SK-N-MC (cell line): ENCODE data around the gene CA10.

Source experiments
- DNase-seq: peaks from one replicate; pipeline ENCODE4 v3.0.0-alpha.2; 2011; ENCODE audit warnings: low read depth, low spot score
- H3K27ac ChIP-seq: fragments of 200-600 bp; sonication (generic); 2 replicates; pipeline ENCODE4 v1.5.1; 2016; ENCODE audit warnings: mixed run types
- H3K36me3 ChIP-seq: fragments of 200-600 bp; sonication (generic); 2 replicates; pipeline ENCODE4 v1.6.1; 2017; ENCODE audit warnings: antibody characterized with exemption, low read length, mixed read lengths; ENCODE audit not compliant: insufficient read depth
- H3K4me3 ChIP-seq: fragments of 200-600 bp; sonication (generic); 2 replicates; pipeline ENCODE4 v1.5.1; 2016
- H3K9ac ChIP-seq: fragments of 200-600 bp; sonication (generic); 2 replicates; pipeline ENCODE4 v1.8.0; 2017; ENCODE audit warnings: mixed run types, mixed read lengths; ENCODE audit not compliant: insufficient read length
- H3K9me3 ChIP-seq: fragments of 200-600 bp; sonication (generic); 2 replicates; pipeline ENCODE4 v1.6.1; 2017; ENCODE audit warnings: low read depth, mild to moderate bottlenecking, antibody characterized with exemption, low read length, moderate library complexity, mixed read lengths
- EZH2 ChIP-seq: fragments of 200-600 bp; sonication (generic); IDR thresholded peaks from one replicate; pipeline ENCODE4 v1.6.1; 2017; ENCODE audit warnings: antibody characterized with exemption
- FOXP2 ChIP-seq: optimal IDR thresholded peaks from 2 replicates; pipeline ENCODE3; 2011; ENCODE audit warnings: mild to moderate bottlenecking, moderate library complexity; ENCODE audit not compliant: insufficient read depth; ENCODE audit errors: extremely low read length, control extremely low read depth
- POLR2AphosphoS5 ChIP-seq: IDR thresholded peaks from 2 replicates; pipeline ENCODE4 v1.6.1; 2012; ENCODE audit warnings: mild to moderate bottlenecking, low read depth, low read length, borderline replicate concordance

The CA10 gene

DNA sequence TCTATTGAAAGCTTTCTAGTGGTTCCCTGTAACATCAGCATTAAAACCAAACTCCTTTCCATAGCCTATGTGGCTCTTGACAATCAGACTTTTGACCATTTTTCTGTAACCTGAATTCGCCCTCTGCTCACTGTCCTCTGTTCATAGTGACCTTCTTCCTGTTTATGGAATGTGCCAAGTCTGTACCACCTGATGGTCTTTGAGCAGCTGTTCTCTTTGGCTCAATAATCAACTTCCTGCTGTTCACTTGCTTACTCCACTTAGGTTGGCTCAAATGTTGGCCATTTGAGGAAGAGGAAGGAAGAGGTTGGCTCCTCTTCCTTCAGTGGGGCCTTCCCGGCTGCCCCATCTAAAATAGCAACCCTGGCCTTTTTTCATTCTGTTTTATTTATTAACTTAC lies 251.5 kb downstream of the CA10 start:
- H3K27ac ChIP-seq, result no peak overlapping the region
- TF ChIP-seq EZH2 (no peak), FOXP2 (no peak), POLR2AphosphoS5 (no peak)
- no peak for DNase-seq
- no peak overlapping the region for H3K4me3 ChIP-seq
- H3K36me3 ChIP-seq, result no peaks in the 10 kb centered on the region
- H3K9me3 ChIP-seq, result no peaks in the 10 kb centered on the region
- H3K9ac ChIP-seq, result no peak overlapping the region

DNA sequence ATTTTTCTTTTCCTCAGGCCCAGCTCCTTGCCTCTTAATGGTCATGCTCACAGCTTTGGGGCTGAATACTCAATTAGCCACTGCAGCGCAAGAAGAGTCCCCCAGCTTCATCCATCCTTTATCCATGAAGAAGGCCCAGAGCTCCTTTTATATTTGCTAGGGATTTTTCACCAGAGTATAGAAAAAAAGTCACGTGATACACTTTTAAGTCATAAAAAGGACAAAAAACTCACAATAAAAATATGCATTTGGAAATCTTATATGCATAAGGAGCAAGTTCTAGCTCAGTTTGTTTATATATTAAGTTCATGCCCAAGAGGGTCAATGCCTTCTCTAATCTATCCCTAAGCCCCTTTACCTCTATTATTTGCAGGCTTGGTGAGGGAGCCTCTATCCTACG lies 254.1 kb downstream of the CA10 start:
- no peak overlapping the region for H3K4me3 ChIP-seq
- no peak overlapping the region for H3K9ac ChIP-seq
- TF ChIP-seq EZH2 (no peak), POLR2AphosphoS5 (no peak), FOXP2 (no peak)
- H3K36me3 ChIP-seq, result no peaks in the 10 kb centered on the region
- no peaks in the 10 kb centered on the region for H3K9me3 ChIP-seq
- no peak for DNase-seq
- H3K27ac ChIP-seq, result no peak overlapping the region

DNA sequence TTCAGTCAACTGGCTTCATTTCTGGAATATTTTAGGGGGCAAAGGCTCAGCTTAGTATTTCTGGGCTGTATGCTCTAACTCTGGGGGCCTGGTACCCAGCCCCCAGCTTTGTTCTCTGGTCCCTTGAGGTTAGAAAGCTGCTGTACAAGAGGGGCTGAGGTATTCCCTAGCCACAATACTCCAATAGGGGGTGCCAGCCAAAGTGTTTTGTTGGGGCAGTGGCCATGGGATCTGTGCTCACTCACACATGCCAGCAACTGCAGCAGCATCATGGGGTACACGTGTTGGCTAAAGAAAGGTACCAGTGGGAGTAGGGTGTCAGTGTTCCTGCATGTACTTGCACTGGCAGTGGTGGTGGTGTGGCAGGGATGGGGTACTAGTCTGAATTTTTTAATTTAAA lies 257.3 kb downstream of the CA10 start:
- TF ChIP-seq FOXP2, result no peak
- no peak for TF ChIP-seq POLR2AphosphoS5
- Histone ChIP-seq H3K4me3 (no peak overlapping the region), H3K36me3 (no peaks in the 10 kb centered on the region), H3K27ac (no peak overlapping the region), H3K9me3 (no peaks in the 10 kb centered on the region), H3K9ac (no peak overlapping the region)
- DNase-seq, result no peak

DNA sequence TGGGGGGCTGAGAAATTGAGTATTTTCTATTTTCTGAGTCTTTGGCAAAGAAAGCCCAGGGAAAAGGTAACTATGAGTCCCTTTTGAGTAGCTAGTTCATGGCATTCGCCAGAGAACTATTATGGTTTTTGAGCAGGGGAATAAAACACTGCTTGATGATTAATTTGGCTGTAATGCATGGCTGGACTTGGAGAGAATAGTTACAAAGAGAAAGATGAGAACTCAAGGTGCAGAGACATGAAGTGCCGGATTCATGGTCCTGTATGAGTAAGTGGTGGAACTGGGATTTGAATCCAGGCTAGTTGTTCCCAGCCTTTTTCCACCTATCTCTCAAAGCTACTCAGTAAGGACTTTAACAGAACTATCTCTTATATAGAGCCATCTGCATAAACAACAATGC lies 266.6 kb downstream of the CA10 start:
- Histone ChIP-seq H3K9me3 (no peaks in the 10 kb centered on the region), H3K27ac (no peak overlapping the region)
- TF ChIP-seq FOXP2, result no peak
- TF ChIP-seq POLR2AphosphoS5, result no peak
- no peak for TF ChIP-seq EZH2

DNA sequence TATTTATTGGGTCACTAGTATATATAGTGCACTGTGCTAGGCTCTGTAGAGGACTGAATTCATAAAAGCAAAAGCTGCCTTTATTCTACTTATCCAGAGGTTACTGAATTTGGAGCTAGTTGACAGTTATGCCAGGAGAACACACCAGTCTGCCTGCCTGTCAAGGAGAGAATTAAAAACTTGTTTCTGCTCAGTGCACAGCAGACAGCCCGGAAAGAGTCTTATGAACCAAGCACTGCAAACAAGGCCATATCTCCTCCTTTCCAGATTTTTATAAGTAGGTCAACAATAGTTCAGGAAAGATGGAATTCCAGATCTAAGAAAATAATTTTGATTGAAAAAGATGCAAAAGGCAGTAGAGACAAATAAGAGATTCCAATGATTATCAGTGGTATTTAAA lies 267.8 kb downstream of the CA10 start:
- Histone ChIP-seq H3K4me3 (no peak overlapping the region), H3K9ac (no peak overlapping the region)
- no peak for TF ChIP-seq FOXP2
- no peak for TF ChIP-seq EZH2
- no peak for TF ChIP-seq POLR2AphosphoS5

More for the DNA sequence above, 266.6 kb downstream of the CA10 start:
- H3K9ac ChIP-seq, result no peak overlapping the region
- no peak overlapping the region for H3K4me3 ChIP-seq
- no peak for DNase-seq
- H3K36me3 ChIP-seq, result no peaks in the 10 kb centered on the region

DNA sequence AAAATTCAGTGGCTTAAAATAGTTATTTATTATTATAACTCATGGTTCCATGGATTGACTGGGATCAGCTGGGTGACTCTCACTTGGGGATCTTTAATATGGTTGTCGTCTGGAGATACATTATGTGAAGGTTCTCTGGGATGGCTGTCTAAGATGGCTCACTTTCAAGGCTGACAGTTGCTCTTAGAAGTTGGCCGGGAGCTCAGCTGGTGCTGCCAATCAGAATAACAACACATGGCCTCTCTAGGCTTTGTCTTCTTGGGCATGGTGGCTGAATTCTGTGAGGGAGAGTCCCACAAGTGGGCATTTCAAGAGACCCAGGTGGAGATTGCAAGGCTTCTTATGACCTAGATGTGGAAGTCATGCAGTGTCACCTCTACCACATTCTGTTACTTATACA lies 269.7 kb downstream of the CA10 start:
- Histone ChIP-seq H3K36me3 (no peaks in the 10 kb centered on the region), H3K9me3 (no peaks in the 10 kb centered on the region), H3K9ac (no peak overlapping the region), H3K4me3 (no peak overlapping the region), H3K27ac (no peak overlapping the region)
- no peak for DNase-seq
- TF ChIP-seq FOXP2 (no peak), EZH2 (no peak), POLR2AphosphoS5 (no peak)

More for the DNA sequence above, 267.8 kb downstream of the CA10 start:
- Histone ChIP-seq H3K27ac (no peak overlapping the region), H3K9me3 (no peaks in the 10 kb centered on the region), H3K36me3 (no peaks in the 10 kb centered on the region)
- DNase-seq, result no peak

DNA sequence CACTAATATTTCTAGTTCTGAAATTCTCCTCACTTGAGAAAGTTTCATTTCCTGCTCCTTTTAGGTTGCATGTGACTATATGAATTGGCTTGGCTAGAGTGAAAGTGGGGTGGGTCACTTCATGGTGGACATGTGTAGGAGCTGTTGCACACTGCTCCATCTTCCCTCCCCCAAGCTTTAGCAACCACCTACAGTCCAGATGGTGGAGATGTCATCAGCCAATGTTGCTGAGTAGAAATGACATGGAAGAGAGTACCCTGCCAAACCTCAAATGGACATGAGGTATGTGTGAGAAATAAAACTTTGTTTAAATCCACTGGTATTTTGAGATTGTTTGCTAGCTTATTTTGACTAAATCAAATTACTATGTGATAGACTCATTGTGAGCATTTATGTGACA lies 281.5 kb downstream of the CA10 start:
- H3K27ac ChIP-seq, result no peak overlapping the region
- H3K9me3 ChIP-seq, result no peaks in the 10 kb centered on the region
- no peak for DNase-seq
- H3K36me3 ChIP-seq, result no peaks in the 10 kb centered on the region
- no peak overlapping the region for H3K9ac ChIP-seq
- TF ChIP-seq EZH2 (no peak), FOXP2 (no peak), POLR2AphosphoS5 (no peak)
- H3K4me3 ChIP-seq, result no peak overlapping the region

DNA sequence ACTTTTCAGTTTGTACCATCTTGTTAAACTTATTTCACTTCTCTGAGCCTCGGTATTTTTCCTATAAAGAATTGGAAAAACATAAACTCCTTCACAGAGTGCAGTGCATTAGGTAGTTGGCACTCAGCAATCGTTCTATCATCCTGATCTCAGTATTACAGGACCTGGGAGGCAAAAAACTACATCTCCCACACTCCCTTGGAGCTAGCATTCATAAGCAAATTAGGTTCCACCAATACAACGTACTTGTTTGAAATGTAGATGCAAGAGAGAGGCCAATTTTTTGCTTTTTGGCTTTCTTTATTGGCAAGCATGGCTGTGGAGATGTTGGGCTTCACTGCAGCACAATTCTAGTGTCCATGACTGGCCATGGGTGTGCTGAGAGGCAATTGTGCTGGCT lies 285.2 kb downstream of the CA10 start:
- TF ChIP-seq POLR2AphosphoS5, result no peak
- no peak for TF ChIP-seq EZH2
- TF ChIP-seq FOXP2, result no peak
- no peak for DNase-seq
- no peaks in the 10 kb centered on the region for H3K9me3 ChIP-seq
- no peak overlapping the region for H3K27ac ChIP-seq
- no peak overlapping the region for H3K9ac ChIP-seq
- no peaks in the 10 kb centered on the region for H3K36me3 ChIP-seq
- no peak overlapping the region for H3K4me3 ChIP-seq

DNA sequence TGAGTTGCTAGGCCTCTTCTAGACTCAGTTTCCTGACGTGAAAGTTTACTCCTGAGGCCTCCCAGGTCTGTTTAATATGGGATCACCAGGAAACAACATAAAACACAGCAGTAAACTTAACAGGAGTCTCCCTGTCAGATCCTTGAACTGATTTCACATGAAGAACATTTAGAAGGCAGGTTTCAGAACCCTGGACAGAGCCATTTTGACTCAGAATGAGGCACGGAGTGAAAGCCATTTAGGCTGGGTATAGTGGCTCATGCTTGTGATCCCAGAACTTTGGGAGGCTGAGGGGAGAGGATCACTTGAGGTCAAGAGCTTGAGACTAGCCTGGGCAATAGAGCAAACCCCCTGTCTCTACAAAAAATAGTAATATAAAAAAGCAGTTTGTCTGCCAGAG lies 289.1 kb downstream of the CA10 start:
- H3K4me3 ChIP-seq, result no peak overlapping the region
- no peak for DNase-seq
- TF ChIP-seq EZH2 (no peak), FOXP2 (no peak), POLR2AphosphoS5 (no peak)
- H3K9me3 ChIP-seq, result no peaks in the 10 kb centered on the region
- H3K27ac ChIP-seq, result no peak overlapping the region
- H3K9ac ChIP-seq, result no peak overlapping the region
- H3K36me3 ChIP-seq, result no peaks in the 10 kb centered on the region
